Measurements from ENCODE around the gene GAA. TPM values are rescaled to one million over a fixed set of nuclear protein-coding genes. Genes with fewer than 3 reads are reported as not detected.

Gene GAA
- total and polyA plus RNA-seq, 10 of the 15 experiments (the other 5 are each of a cell fraction or from before 2014, with no cell fraction given), result 0.18 to 10.5 (median 4.1) TPM

- TF ChIP-seq CTCF (IDR thresholded peaks at IDR 0.05 in 2 of 3, conservative IDR thresholded peaks at IDR 0.05 in 1 of 3; ENCODE audit: control insufficient read depth in 2 of 3, extremely low read depth in 1 of 3, insufficient read depth in 1 of 3, low read depth in 3 of 3, low read length in 3 of 3) (peak; percentile 62 to 83 (median 66)), FOS (IDR thresholded peaks at IDR 0.05; ENCODE audit: borderline replicate concordance, extremely low read depth, insufficient read length) (no peak), ZBTB40 (IDR thresholded peaks at IDR 0.05; ENCODE audit: borderline replicate concordance) (no peak), IRF5 (IDR thresholded peaks at IDR 0.05; ENCODE audit: borderline replicate concordance) (no peak), JUNB (IDR thresholded peaks at IDR 0.05) (no peak), PML (IDR thresholded peaks at IDR 0.05; ENCODE audit: low read length) (no peak), RAD21 (IDR thresholded peaks at IDR 0.05; ENCODE audit: insufficient read depth, low read depth, low read length) (peak; percentile 71), JUND (IDR thresholded peaks at IDR 0.05; ENCODE audit: low read depth, low read length) (no peak), SMARCA5 (IDR thresholded peaks at IDR 0.05) (no peak), ATF2 (IDR thresholded peaks at IDR 0.05; ENCODE audit: low read length) (no peak), ESRRA (IDR thresholded peaks at IDR 0.05; ENCODE audit: low read length) (no peak)
These were observed 18.8 kb upstream of the GAA start (continued) for GRCh38 chr17:80082403-80083135.

Measured in GM12878 (cell line).